ENCODE data around the gene LRSAM1.

LRSAM1 gene

GRCh38 chr9:127524373-127524772 lies 73.1 kb downstream of the LRSAM1 start:
- no peak overlapping the region for H3K9ac ChIP-seq (ENCODE audit: low read length)
- no peaks in the 10 kb centered on the region for H3K36me3 ChIP-seq (replicated peaks; ENCODE audit: insufficient read depth, low read length)
- no peak for DNase-seq
- no peaks in the 10 kb centered on the region for H3K9me2 ChIP-seq (replicated peaks; ENCODE audit: insufficient read depth, low read length)
- TF ChIP-seq EZH2phosphoT487 (IDR thresholded peaks at IDR 0.05; ENCODE audit: low read length): no peak
- no peak for TF ChIP-seq EZH2 (optimal IDR thresholded peaks at IDR 0.05; ENCODE audit: low read depth, low read length)
- TF ChIP-seq CTCF (IDR thresholded peaks at IDR 0.05; ENCODE audit: low read length): no peak
- H3K79me2 ChIP-seq (ENCODE audit: low read length): no peaks in the 10 kb centered on the region
- H3K27ac ChIP-seq (ENCODE audit: low read length): no peak overlapping the region
- H4K20me1 ChIP-seq (ENCODE audit: insufficient read depth, low read length): no peaks in the 10 kb centered on the region
- H3K4me3 ChIP-seq (ENCODE audit: low read length): no peak overlapping the region
- H3K4me2 ChIP-seq (ENCODE audit: low read depth, low read length): no peak overlapping the region
- H3K4me1 ChIP-seq (ENCODE audit: low read length): no peaks in the 10 kb centered on the region
- no peak overlapping the region for H2AFZ ChIP-seq (ENCODE audit: low read length)
- no peaks in the 10 kb centered on the region for H3K9me3 ChIP-seq (replicated peaks; ENCODE audit: insufficient read depth, low read length)
- H3K27me3 ChIP-seq (replicated peaks; ENCODE audit: insufficient read depth, low read length): no peaks in the 10 kb centered on the region
- H3F3A ChIP-seq (ENCODE audit: insufficient read depth, low read length): no peaks in the 10 kb centered on the region

- no peaks in the 10 kb centered on the region for H3K4me1 ChIP-seq (ENCODE audit: low read length)
- H4K20me1 ChIP-seq (ENCODE audit: insufficient read depth, low read length): no peaks in the 10 kb centered on the region
- H2AFZ ChIP-seq (ENCODE audit: low read length): no peak overlapping the region
- no peaks in the 10 kb centered on the region for H3K9me2 ChIP-seq (replicated peaks; ENCODE audit: insufficient read depth, low read length)
- H3K4me2 ChIP-seq (ENCODE audit: low read depth, low read length): no peak overlapping the region
- no peaks in the 10 kb centered on the region for H3K36me3 ChIP-seq (replicated peaks; ENCODE audit: insufficient read depth, low read length)
- H3K9ac ChIP-seq (ENCODE audit: low read length): no peak overlapping the region
- DNase-seq: peak; percentile 25
- H3K4me3 ChIP-seq (ENCODE audit: low read length): no peak overlapping the region
- no peaks in the 10 kb centered on the region for H3K79me2 ChIP-seq (ENCODE audit: low read length)
- TF ChIP-seq EZH2phosphoT487 (IDR thresholded peaks at IDR 0.05; ENCODE audit: low read length) (no peak), CTCF (IDR thresholded peaks at IDR 0.05; ENCODE audit: low read length) (peak; percentile 56), EZH2 (optimal IDR thresholded peaks at IDR 0.05; ENCODE audit: low read depth, low read length) (no peak)
- no peaks in the 10 kb centered on the region for H3K27me3 ChIP-seq (replicated peaks; ENCODE audit: insufficient read depth, low read length)
- H3F3A ChIP-seq (ENCODE audit: insufficient read depth, low read length): no peaks in the 10 kb centered on the region
- H3K27ac ChIP-seq (ENCODE audit: low read length): no peak overlapping the region
- no peaks in the 10 kb centered on the region for H3K9me3 ChIP-seq (replicated peaks; ENCODE audit: insufficient read depth, low read length)
These were observed 74.3 kb downstream of the LRSAM1 start for GRCh38 chr9:127525401-127526188.

- H3K4me3 ChIP-seq (ENCODE audit: low read length): no peak overlapping the region
- no peak overlapping the region for H3K9ac ChIP-seq (ENCODE audit: low read length)
- no peaks in the 10 kb centered on the region for H3K9me2 ChIP-seq (replicated peaks; ENCODE audit: insufficient read depth, low read length)
- H3K4me1 ChIP-seq (ENCODE audit: low read length): no peaks in the 10 kb centered on the region
- no peak for DNase-seq
- no peak overlapping the region for H3K27ac ChIP-seq (ENCODE audit: low read length)
- no peak overlapping the region for H2AFZ ChIP-seq (ENCODE audit: low read length)
- H3K27me3 ChIP-seq (replicated peaks; ENCODE audit: insufficient read depth, low read length): no peaks in the 10 kb centered on the region
- H3K36me3 ChIP-seq (replicated peaks; ENCODE audit: insufficient read depth, low read length): no peaks in the 10 kb centered on the region
- no peaks in the 10 kb centered on the region for H3K9me3 ChIP-seq (replicated peaks; ENCODE audit: insufficient read depth, low read length)
- no peak for TF ChIP-seq EZH2 (optimal IDR thresholded peaks at IDR 0.05; ENCODE audit: low read depth, low read length)
- no peak for TF ChIP-seq CTCF (IDR thresholded peaks at IDR 0.05; ENCODE audit: low read length)
- no peak for TF ChIP-seq EZH2phosphoT487 (IDR thresholded peaks at IDR 0.05; ENCODE audit: low read length)
- no peak overlapping the region for H3K4me2 ChIP-seq (ENCODE audit: low read depth, low read length)
- H4K20me1 ChIP-seq (ENCODE audit: insufficient read depth, low read length): no peaks in the 10 kb centered on the region
- H3F3A ChIP-seq (ENCODE audit: insufficient read depth, low read length): no peaks in the 10 kb centered on the region
- H3K79me2 ChIP-seq (ENCODE audit: low read length): no peaks in the 10 kb centered on the region
These were observed 75.6 kb downstream of the LRSAM1 start for GRCh38 chr9:127526655-127527559.

Measured in MM.1S (cell line).